Coronary artery (tissue), 2 donors: ENCODE measurements around the gene SLC7A9.

ENCODE experiments used
- DNase-seq: peaks from one replicate; pipeline ENCODE4 v3.0.0-alpha.2; 2017; ENCODE audit warnings: low spot score
- H3K27ac ChIP-seq, 2 donors: fragments of 200-600 bp; sonication (generic); one replicate each; pipeline ENCODE4 v1.5.1; 2016 to 2019
- H3K4me3 ChIP-seq: fragments of 200-600 bp; sonication (generic); 2 replicates; pipeline ENCODE4 v1.5.1; 2016; ENCODE audit warnings: mild to moderate bottlenecking, moderate library complexity
- TF ChIP-seq, protein P1 (sequence below): fragments of 200-600 bp; sonication (generic); IDR thresholded peaks from one replicate; pipeline ENCODE4 v1.5.1; 2019; ENCODE audit warnings: antibody characterized with exemption

Gene SLC7A9

DNA sequence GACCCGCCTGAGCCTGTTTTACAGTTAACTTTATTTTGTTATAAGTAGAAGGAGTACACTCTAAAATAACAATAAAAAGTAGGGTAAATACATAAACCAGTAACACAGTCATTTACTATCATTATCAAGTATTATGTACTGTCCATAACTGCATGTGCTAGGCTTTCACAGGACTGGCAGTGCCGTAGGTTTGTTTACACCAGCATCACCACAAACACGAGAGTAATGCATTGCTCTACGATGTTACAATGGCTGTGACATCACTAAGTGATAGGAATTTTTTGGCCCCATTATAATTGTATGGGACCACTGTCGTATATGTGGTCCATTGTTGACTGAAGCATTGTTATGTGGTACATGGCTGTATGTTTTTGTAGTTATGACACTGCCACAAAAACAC, 41.3 kb upstream of the SLC7A9 start:
- no peak overlapping the region for H3K27ac ChIP-seq
- no peak overlapping the region for H3K4me3 ChIP-seq
- no peak for DNase-seq
- TF ChIP-seq, protein P1, sequence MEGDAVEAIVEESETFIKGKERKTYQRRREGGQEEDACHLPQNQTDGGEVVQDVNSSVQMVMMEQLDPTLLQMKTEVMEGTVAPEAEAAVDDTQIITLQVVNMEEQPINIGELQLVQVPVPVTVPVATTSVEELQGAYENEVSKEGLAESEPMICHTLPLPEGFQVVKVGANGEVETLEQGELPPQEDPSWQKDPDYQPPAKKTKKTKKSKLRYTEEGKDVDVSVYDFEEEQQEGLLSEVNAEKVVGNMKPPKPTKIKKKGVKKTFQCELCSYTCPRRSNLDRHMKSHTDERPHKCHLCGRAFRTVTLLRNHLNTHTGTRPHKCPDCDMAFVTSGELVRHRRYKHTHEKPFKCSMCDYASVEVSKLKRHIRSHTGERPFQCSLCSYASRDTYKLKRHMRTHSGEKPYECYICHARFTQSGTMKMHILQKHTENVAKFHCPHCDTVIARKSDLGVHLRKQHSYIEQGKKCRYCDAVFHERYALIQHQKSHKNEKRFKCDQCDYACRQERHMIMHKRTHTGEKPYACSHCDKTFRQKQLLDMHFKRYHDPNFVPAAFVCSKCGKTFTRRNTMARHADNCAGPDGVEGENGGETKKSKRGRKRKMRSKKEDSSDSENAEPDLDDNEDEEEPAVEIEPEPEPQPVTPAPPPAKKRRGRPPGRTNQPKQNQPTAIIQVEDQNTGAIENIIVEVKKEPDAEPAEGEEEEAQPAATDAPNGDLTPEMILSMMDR: no peak

DNA sequence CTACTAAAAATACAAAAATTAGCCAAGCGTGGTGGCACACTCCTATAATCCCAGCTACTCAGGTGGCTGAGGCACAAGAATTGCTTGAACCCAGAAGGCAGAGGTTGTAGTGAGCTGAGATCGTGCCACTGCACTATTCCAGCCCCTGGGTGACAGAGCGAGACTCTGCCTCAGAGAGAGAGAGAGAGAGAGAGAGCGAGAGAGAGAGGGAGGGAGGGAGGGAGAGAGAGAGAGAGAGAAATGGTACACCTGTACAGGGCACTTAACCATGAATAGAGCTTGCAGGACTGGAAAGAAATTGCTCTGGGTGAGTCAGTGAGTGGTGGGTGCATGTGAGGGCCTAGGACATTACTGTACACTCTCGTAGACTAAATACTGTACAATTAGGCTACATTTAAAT, 40.5 kb upstream of the SLC7A9 start:
- H3K4me3 ChIP-seq: no peak overlapping the region
- H3K27ac ChIP-seq: no peak overlapping the region
- TF ChIP-seq, protein P1: no peak
- no peak for DNase-seq

DNA sequence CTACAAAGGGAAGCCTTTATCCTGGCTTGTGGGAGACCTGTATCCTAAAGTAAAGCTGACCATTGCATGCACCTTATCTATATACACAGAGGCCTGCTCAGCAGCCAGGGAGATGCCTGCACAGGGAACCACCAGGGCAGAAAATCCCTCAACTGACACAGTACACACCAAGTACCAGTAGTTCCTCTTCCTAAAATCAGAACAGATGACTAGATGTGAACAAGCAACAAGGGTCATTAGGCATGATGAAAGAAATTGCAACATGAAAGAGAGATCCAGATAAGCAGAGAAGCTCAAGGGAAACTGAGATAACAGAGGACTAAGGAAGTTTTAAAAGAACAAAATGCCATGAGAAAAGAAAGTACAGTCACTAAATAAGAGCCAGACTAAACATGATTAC, 39.7 kb upstream of the SLC7A9 start:
- Histone ChIP-seq H3K4me3 (no peak overlapping the region), H3K27ac (no peak overlapping the region)
- TF ChIP-seq, protein P1: no peak
- no peak for DNase-seq

DNA sequence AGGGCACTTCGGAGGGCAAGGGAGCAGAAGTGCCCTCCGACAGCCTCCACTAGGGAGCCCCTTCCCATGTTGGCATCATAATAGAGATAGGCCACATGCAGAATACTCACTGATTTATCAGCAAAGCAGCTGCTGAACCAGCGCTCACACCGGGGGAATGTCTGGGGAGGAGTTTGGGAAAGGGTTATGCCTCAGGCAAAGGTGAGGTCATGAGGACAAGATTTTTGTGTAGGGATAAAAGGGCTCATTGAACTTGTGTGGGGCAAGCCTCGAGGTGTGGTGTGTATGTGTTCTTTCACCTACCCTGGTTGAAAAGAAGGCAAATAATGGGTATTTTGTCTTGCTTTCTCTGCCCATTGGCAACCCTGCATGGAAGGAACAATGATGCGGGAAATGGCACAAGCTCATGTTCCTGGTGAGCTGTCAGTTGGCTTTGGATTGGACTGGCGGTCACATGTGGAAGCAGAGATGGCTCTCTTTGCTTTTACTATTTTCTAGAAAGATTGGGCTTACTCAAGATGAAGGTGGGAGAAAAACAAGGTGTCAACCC, 39.1 kb upstream of the SLC7A9 start:
- Histone ChIP-seq H3K4me3 (no peak overlapping the region), H3K27ac (no peak overlapping the region)
- TF ChIP-seq, protein P1: no peak
- no peak for DNase-seq

DNA sequence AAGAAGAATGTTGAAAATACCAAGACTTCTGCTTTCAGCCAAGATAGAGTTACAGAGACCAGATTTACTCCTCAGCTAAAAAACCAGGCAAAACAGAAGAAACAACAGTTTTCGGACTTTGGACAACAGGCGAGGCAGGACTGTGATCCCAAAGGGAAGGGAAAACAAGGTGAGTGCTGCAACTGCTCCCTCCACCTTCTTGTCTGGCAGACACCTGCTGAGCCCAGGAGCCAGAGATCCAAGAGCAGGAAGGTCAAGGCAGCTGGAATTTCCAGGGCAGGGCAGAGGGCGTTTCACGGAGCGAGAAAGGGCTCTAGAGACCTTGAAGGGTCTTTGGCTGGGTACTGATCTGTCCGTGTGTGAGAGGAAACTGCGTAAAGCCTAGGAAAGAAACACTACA, 32.9 kb upstream of the SLC7A9 start:
- TF ChIP-seq, protein P1: no peak
- Histone ChIP-seq H3K4me3 (no peak overlapping the region), H3K27ac (no peak overlapping the region)
- no peak for DNase-seq

DNA sequence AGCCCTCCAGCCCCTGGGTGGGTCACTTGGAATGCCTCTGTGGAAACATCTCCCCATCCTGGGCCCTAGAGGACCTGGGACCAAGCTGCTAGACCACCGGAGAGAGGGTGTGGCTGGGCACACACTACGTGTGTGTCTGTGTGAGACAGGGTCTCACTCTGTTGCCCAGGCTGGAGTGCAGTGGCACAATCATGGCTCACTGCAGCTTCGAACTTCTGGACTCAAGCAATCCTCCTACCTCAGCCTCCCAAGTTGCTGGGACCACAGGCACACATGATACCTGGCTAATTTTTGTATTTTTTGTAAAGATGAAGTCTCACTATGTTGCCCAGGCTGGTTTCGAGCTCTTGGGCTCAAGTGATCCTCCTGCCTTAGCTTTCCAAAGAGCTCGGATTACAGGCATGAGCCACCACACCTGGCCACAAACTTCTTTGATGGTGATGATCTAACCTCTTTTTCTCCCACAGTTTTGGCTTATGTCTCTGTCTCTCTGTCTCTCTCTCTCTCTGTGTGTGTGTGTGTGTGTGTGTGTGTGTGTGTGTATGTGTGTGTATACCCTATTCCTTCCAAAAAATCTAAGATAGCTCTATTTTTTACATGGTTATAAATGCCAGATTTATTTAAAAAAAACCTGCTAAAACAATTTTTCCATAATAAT, 32.1 kb upstream of the SLC7A9 start:
- no peak overlapping the region for H3K27ac ChIP-seq
- DNase-seq: no peak
- H3K4me3 ChIP-seq: no peak overlapping the region
- TF ChIP-seq, protein P1: no peak

DNA sequence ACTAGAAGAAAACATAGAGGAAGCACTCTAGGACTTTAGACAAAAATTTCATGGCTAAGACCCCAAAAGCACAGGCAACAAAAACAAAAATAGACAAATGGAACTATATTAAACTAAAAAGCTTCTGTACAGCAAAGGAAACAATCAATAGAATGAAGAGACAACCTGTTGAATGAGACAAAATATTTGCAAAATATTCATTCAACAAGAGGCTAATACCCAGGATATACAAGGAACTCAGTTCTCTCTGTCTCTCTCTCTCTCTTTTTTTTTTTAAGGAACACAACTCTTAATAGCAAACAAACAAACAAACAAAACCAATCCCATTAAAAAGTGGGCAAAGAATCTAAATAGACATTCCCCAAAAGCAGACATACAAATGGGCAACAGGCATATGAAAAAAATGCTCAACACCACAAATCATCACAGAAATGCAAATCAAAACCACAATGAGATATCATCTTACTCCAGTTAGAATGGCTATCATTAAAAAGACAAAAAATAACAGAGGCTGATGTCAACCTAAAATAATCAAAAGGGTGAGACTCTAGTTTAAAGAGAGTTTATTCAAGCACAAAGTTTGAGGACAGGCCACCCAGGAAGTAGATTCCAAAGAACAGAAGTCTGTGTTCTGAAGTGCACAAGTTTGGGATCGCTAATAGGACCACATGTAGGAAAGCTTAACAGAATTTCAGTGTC, 27.1 kb upstream of the SLC7A9 start:
- Histone ChIP-seq H3K27ac (no peak overlapping the region), H3K4me3 (no peak overlapping the region)
- TF ChIP-seq, protein P1: no peak
- no peak for DNase-seq
